ENCODE results near the gene TANGO6.

TANGO6 gene

GRCh38 chr16:68893710-68894705 is 50.7 kb downstream of the TANGO6 start:
- no peak for TF ChIP-seq POLR2A (IDR thresholded peaks at IDR 0.05; ENCODE audit: low read depth, low read length)
- no peak for TF ChIP-seq POLR2AphosphoS5 (IDR thresholded peaks at IDR 0.05; ENCODE audit: low read depth, low read length)
- TF ChIP-seq TAF1 (IDR thresholded peaks at IDR 0.05; ENCODE audit: borderline replicate concordance, low read depth, low read length): no peak
- FAIRE-seq (no peak), DNase-seq (ENCODE audit: insufficient read length) (no peak)

DNA sequence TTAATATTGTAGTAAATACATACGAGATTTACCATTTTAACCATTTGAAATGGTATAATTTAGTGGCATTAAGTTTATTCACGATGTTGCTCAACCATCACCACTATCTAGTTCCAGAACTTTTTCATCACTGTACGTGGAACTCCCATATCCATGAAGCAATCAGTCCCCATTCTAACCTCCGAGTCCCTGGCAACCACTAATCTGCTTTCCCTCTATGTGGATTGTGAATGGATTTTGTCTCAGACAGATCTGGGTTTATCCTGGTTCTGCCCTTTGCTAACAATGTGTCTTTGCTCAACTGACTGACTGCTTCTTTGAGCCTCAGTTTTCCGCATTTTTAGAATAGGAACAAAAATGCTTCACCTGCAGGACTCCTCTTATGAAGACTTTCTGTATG is 51.4 kb downstream of the TANGO6 start:
- FAIRE-seq (no peak), DNase-seq (ENCODE audit: insufficient read length) (no peak)
- TF ChIP-seq POLR2AphosphoS5 (IDR thresholded peaks at IDR 0.05; ENCODE audit: low read depth, low read length): no peak
- TF ChIP-seq POLR2A (IDR thresholded peaks at IDR 0.05; ENCODE audit: low read depth, low read length): no peak
- TF ChIP-seq TAF1 (IDR thresholded peaks at IDR 0.05; ENCODE audit: borderline replicate concordance, low read depth, low read length): no peak

DNA sequence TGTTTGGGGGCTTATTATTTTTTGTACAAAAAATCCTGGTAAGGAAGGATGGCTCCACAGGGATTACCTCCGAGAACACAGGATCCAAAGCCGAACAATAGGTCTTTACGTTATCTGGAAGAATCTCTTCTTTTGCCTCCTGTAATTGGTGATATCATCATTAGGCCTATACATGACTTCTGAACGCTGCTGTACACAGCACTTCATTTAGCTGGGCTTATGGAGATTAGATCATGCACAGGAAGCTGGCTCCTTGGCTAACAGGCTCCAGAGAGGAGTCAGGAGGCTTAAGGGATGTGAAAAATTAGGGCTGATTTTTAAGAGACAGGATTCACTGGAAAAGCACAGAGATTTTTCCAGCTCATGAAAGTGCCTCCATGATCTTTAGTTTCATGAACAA is 54.7 kb downstream of the TANGO6 start:
- FAIRE-seq (no peak), DNase-seq (ENCODE audit: insufficient read length) (no peak)
- TF ChIP-seq POLR2AphosphoS5 (IDR thresholded peaks at IDR 0.05; ENCODE audit: low read depth, low read length): no peak
- TF ChIP-seq TAF1 (IDR thresholded peaks at IDR 0.05; ENCODE audit: borderline replicate concordance, low read depth, low read length): no peak
- no peak for TF ChIP-seq POLR2A (IDR thresholded peaks at IDR 0.05; ENCODE audit: low read depth, low read length)

DNA sequence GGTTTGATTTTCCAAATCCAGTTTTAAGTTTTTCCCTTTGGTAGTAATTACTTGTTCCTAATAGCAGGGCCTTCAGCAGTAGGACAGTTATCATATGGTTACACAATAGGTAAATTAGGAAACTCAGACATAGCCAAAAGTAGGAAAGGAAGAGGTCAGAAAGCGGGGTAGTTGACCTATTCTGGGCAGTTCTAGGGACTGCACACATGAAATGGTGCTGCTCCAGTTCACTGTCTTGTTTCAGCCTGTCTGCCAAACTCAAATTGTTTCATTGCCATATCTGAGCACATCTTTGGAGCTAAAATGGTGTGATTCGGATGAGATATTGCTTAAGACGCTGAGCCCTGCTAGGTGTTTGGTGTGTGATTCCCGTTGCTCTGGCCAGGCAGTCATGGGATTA is 56.7 kb downstream of the TANGO6 start:
- DNase-seq (ENCODE audit: insufficient read length) (no peak), FAIRE-seq (no peak)
- TF ChIP-seq POLR2A (IDR thresholded peaks at IDR 0.05; ENCODE audit: low read depth, low read length) (no peak), TAF1 (IDR thresholded peaks at IDR 0.05; ENCODE audit: borderline replicate concordance, low read depth, low read length) (no peak), POLR2AphosphoS5 (IDR thresholded peaks at IDR 0.05; ENCODE audit: low read depth, low read length) (no peak)

DNA sequence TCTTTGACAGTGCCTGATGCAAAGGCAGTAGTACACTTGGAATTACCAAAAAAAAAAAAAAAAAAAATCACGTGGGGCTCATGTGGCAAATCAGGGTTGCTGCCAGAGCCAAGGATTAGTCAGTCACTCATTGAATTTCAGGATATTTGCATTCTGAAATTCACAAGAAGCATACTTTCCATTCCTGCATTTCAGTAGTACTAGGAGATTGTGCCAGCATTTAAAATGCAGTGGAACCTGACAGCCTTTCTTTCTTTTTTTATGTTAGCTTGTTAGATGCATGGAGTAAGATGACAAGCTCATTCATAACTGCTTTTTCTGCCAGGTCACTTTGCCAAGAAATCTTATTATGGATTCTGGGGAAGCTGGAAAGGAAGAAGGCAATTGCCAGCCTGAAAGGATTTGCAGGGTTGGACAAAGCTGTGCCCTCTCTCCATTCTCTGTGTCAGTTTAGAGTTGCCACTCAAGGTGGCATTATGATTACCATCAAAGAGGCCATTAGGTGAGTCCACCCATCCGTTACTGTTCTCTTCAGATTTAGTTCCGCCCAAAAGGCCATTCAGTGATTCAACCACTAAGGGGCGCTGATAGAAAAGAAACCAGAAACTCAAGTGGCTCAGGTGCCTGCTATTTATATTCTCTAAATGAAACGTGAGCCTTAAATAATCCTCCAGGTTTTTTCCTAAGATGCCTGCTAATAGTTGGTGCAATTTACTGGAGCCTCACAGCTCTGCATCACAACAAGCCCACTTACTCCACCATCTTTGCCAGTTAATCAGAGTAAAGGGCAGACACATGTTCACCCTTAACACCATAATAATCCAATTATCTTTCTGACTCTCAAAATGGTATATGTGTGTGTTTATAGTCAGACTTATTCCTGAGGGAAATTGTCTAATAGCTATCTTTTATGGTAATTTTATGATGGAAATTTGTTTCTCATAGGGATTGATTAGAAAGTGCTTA is 59.0 kb downstream of the TANGO6 start:
- DNase-seq (ENCODE audit: insufficient read length) (no peak), FAIRE-seq (no peak)
- TF ChIP-seq POLR2AphosphoS5 (IDR thresholded peaks at IDR 0.05; ENCODE audit: low read depth, low read length) (no peak), TAF1 (IDR thresholded peaks at IDR 0.05; ENCODE audit: borderline replicate concordance, low read depth, low read length) (no peak), POLR2A (IDR thresholded peaks at IDR 0.05; ENCODE audit: low read depth, low read length) (no peak)

- FAIRE-seq: no peak
- no peak for DNase-seq (ENCODE audit: insufficient read length)
- TF ChIP-seq POLR2A (IDR thresholded peaks at IDR 0.05; ENCODE audit: low read depth, low read length): no peak
- no peak for TF ChIP-seq POLR2AphosphoS5 (IDR thresholded peaks at IDR 0.05; ENCODE audit: low read depth, low read length)
- no peak for TF ChIP-seq TAF1 (IDR thresholded peaks at IDR 0.05; ENCODE audit: borderline replicate concordance, low read depth, low read length)
Measured at GRCh38 chr16:68902969-68903345, 59.6 kb downstream of the TANGO6 start.

GRCh38 chr16:68907297-68907696 is 64.0 kb downstream of the TANGO6 start:
- TF ChIP-seq TAF1 (IDR thresholded peaks at IDR 0.05; ENCODE audit: borderline replicate concordance, low read depth, low read length) (no peak), POLR2AphosphoS5 (IDR thresholded peaks at IDR 0.05; ENCODE audit: low read depth, low read length) (no peak), POLR2A (IDR thresholded peaks at IDR 0.05; ENCODE audit: low read depth, low read length) (no peak)
- DNase-seq (ENCODE audit: insufficient read length) (no peak), FAIRE-seq (no peak)

DNA sequence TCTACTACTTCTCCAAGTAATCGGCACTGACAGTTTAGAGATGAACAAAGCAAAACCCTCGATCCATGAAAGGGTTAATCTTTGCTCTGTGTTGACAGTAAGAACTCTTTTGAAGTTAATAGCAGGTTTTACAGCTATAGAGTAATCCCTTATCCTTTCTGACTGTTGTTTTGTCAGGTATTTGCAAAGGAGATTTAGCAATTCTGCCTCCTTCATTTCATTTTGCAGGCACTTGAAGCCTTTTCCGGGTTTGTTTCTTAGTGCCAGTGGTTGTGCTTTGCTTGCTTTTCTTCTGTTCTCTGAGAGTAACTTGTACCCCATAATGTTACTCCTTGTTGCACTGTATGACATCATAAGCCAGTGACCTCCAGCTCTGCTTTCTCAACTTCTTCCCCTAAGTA is 64.5 kb downstream of the TANGO6 start:
- DNase-seq (ENCODE audit: insufficient read length) (no peak), FAIRE-seq (no peak)
- TF ChIP-seq TAF1 (IDR thresholded peaks at IDR 0.05; ENCODE audit: borderline replicate concordance, low read depth, low read length) (no peak), POLR2AphosphoS5 (IDR thresholded peaks at IDR 0.05; ENCODE audit: low read depth, low read length) (no peak), POLR2A (IDR thresholded peaks at IDR 0.05; ENCODE audit: low read depth, low read length) (no peak)

- no peak for TF ChIP-seq TAF1 (IDR thresholded peaks at IDR 0.05; ENCODE audit: borderline replicate concordance, low read depth, low read length)
- TF ChIP-seq POLR2A (IDR thresholded peaks at IDR 0.05; ENCODE audit: low read depth, low read length): no peak
- TF ChIP-seq POLR2AphosphoS5 (IDR thresholded peaks at IDR 0.05; ENCODE audit: low read depth, low read length): no peak
- no peak for DNase-seq (ENCODE audit: insufficient read length)
- no peak for FAIRE-seq
Measured at GRCh38 chr16:68909099-68909733, 65.9 kb downstream of the TANGO6 start.

DNA sequence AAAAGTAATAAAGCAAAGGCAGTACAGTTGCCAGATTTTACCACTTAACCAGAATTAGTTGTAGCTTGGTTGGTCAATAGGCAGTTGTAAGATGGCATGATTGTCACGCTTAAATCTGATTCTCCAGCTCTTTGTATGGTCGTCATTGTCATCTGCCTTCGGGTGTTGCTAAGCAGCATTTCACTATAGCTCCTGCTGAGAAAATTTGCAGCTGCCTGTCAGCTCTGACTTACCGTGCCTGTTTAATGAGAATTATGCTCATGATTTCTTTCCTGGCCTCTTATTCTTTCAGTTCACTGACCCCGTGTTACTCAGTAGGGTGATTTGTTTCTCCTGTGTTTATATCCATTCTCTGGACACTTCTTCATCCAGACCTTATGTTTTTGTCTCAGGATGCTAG is 66.7 kb downstream of the TANGO6 start:
- FAIRE-seq (no peak), DNase-seq (ENCODE audit: insufficient read length) (no peak)
- no peak for TF ChIP-seq TAF1 (IDR thresholded peaks at IDR 0.05; ENCODE audit: borderline replicate concordance, low read depth, low read length)
- TF ChIP-seq POLR2A (IDR thresholded peaks at IDR 0.05; ENCODE audit: low read depth, low read length): no peak
- TF ChIP-seq POLR2AphosphoS5 (IDR thresholded peaks at IDR 0.05; ENCODE audit: low read depth, low read length): no peak

- no peak for FAIRE-seq
- no peak for DNase-seq (ENCODE audit: insufficient read length)
- TF ChIP-seq POLR2A (IDR thresholded peaks at IDR 0.05; ENCODE audit: low read depth, low read length) (no peak), TAF1 (IDR thresholded peaks at IDR 0.05; ENCODE audit: borderline replicate concordance, low read depth, low read length) (no peak), POLR2AphosphoS5 (IDR thresholded peaks at IDR 0.05; ENCODE audit: low read depth, low read length) (no peak)
Measured at GRCh38 chr16:68915589-68915988, 72.3 kb downstream of the TANGO6 start.

Measured in GM12892 (cell line).